HFF-Myc (cell line): ENCODE data around the gene NYNRIN.

Source experiments
- DNase-seq: peaks from one replicate; pipeline ENCODE4 v3.0.0-alpha.2; 2011; ENCODE audit warnings: low read depth; ENCODE audit errors: extremely low read depth
- H3K4me3 ChIP-seq: replicated peaks from 2 replicates; pipeline ENCODE4 v1.5.1; 2011; ENCODE audit warnings: low read depth, mild to moderate bottlenecking, control low read depth, low read length
- CTCF ChIP-seq: IDR thresholded peaks from 2 replicates; pipeline ENCODE4 v1.5.1; 2012; ENCODE audit warnings: mild to moderate bottlenecking, low read depth, low read length, control low read depth; ENCODE audit errors: missing control alignments

Gene NYNRIN

GRCh38 chr14:24394275-24394674, 4.5 kb upstream of the NYNRIN start:
- H3K4me3 ChIP-seq = no peak overlapping the region
- TF ChIP-seq CTCF = no peak
- DNase-seq = no peak

- no peak for DNase-seq
- no peak overlapping the region for H3K4me3 ChIP-seq
- TF ChIP-seq CTCF = no peak
Measured at GRCh38 chr14:24395609-24396582, 2.9 kb upstream of the NYNRIN start.

- H3K4me3 ChIP-seq = no peak overlapping the region
- no peak for TF ChIP-seq CTCF
- no peak for DNase-seq
Measured at GRCh38 chr14:24397639-24398292, 1.0 kb upstream of the NYNRIN start.

- no peak overlapping the region for H3K4me3 ChIP-seq
- DNase-seq = no peak
- TF ChIP-seq CTCF = no peak
Measured at GRCh38 chr14:24398293-24398652, 530 bp upstream of the NYNRIN start.

- TF ChIP-seq CTCF = no peak
- no peak for DNase-seq
- peak overlapping the region; percentile 46 for H3K4me3 ChIP-seq
Measured at GRCh38 chr14:24399447-24399822, 632 bp downstream of the NYNRIN start.

GRCh38 chr14:24399999-24400718, 1.4 kb downstream of the NYNRIN start:
- no peak for TF ChIP-seq CTCF
- DNase-seq = no peak
- H3K4me3 ChIP-seq = peak overlapping the region; percentile 46; the same call in 1 of the 2 replicates
